ENCODE data around the gene HABP4. TPM values are rescaled to one million over a fixed set of nuclear protein-coding genes. Genes with fewer than 3 reads are reported as not detected.

The HABP4 gene
- total RNA-seq, 1 experiment from 2014 or later = 21.0 TPM

GRCh38 chr9:96524045-96524444 is 74.1 kb downstream of the HABP4 start:
- no TSS peak for BruUV-seq (replicated peaks)
- DNase-seq (ENCODE audit: low read depth, low spot score) (no peak), ATAC-seq (no peak)
- Histone ChIP-seq H3K36me3 (ENCODE audit: control insufficient read depth in 1 of 2, insufficient read depth in 2 of 2, low read length in 2 of 2) (peaks cover 0 to 2% of the 10 kb centered on the region in 2 experiments; a peak in 2 of 4 replicates), H2AFZ (ENCODE audit: low read depth, low read length, poor library complexity, severe bottlenecking) (no peak overlapping the region), H3K4me2 (ENCODE audit: low read length) (no peak overlapping the region), H3K4me3 (replicated peaks in 1 of 2; ENCODE audit: low read depth in 1 of 2, low read length in 2 of 2) (no peak overlapping the region), H3K27ac (ENCODE audit: low read depth, low read length) (no peak overlapping the region), H3K9me2 (ENCODE audit: insufficient read depth) (no peaks in the 10 kb centered on the region), H3K9me3 (ENCODE audit: control insufficient read depth in 1 of 2, insufficient read depth in 1 of 2, low read depth in 1 of 2, low read length in 2 of 2) (no peaks in the 10 kb centered on the region), H4K20me1 (ENCODE audit: insufficient read depth) (no peaks in the 10 kb centered on the region), H3K4me1 (ENCODE audit: control insufficient read depth in 1 of 2, insufficient read depth in 2 of 2, low read length in 2 of 2) (no peaks in the 10 kb centered on the region), H3K27me3 (ENCODE audit: insufficient read depth, low read length) (no peaks in the 10 kb centered on the region), H3K9ac (ENCODE audit: low read length) (no peak overlapping the region), H3K79me2 (ENCODE audit: insufficient read depth, low read length) (no peaks in the 10 kb centered on the region)
- CTCF ChIA-PET = no interaction called here
- POLR2A ChIA-PET = no interaction called here
- intact Hi-C loops (cut with micrococcal nuclease) = no loop called here
- RAD21 ChIA-PET (ENCODE audit: low non-redundant PET in 1 of 2, low total read pairs in 2 of 2, uncharacterized antibody in 2 of 2, unreplicated experiment in 2 of 2) = no interaction called here
- TF ChIP-seq CBX3 (IDR thresholded peaks at IDR 0.05; ENCODE audit: low read depth) (no peak), JUND (IDR thresholded peaks at IDR 0.05) (no peak), SP1 (IDR thresholded peaks at IDR 0.05; ENCODE audit: low read depth) (no peak)

DNA sequence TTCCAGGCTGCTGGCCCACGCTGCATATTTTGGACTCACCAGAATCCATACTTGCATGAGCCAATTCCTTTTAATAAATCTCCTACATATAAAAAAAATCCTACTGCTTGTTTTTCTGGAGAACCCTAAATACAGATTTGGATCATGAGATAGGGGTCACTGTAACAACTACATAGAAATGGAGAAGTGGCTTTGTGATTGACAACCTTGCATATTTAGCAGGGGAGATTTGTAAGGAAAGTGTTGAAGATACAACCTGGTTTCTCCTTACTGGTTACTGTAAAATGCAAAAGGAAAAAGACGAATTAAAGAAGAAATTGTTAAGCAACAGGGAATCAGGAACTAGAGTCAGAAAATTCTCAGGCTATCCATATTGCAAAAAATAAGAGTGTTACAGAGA is 74.8 kb downstream of the HABP4 start:
- TF ChIP-seq RAD21 (IDR thresholded peaks at IDR 0.05; ENCODE audit: low read depth) = no peak
- no peak for TF ChIP-seq SIN3A (IDR thresholded peaks at IDR 0.05; ENCODE audit: low read depth)
- no peak for TF ChIP-seq EGR1 (IDR thresholded peaks at IDR 0.05; ENCODE audit: low read depth)
- TF ChIP-seq, protein P1, sequence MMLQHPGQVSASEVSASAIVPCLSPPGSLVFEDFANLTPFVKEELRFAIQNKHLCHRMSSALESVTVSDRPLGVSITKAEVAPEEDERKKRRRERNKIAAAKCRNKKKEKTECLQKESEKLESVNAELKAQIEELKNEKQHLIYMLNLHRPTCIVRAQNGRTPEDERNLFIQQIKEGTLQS (IDR thresholded peaks at IDR 0.05) = no peak
- TF ChIP-seq ELF1 (IDR thresholded peaks at IDR 0.05; ENCODE audit: borderline replicate concordance, low read depth) = no peak
- no peak for TF ChIP-seq SP1 (IDR thresholded peaks at IDR 0.05; ENCODE audit: low read depth)
- TF ChIP-seq REST (IDR thresholded peaks at IDR 0.05; ENCODE audit: low read depth) = no peak
- TF ChIP-seq, protein P2, sequence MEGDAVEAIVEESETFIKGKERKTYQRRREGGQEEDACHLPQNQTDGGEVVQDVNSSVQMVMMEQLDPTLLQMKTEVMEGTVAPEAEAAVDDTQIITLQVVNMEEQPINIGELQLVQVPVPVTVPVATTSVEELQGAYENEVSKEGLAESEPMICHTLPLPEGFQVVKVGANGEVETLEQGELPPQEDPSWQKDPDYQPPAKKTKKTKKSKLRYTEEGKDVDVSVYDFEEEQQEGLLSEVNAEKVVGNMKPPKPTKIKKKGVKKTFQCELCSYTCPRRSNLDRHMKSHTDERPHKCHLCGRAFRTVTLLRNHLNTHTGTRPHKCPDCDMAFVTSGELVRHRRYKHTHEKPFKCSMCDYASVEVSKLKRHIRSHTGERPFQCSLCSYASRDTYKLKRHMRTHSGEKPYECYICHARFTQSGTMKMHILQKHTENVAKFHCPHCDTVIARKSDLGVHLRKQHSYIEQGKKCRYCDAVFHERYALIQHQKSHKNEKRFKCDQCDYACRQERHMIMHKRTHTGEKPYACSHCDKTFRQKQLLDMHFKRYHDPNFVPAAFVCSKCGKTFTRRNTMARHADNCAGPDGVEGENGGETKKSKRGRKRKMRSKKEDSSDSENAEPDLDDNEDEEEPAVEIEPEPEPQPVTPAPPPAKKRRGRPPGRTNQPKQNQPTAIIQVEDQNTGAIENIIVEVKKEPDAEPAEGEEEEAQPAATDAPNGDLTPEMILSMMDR (IDR thresholded peaks at IDR 0.05 in 2 of 3, conservative IDR thresholded peaks at IDR 0.05 in 1 of 3; ENCODE audit: borderline replicate concordance in 1 of 3, insufficient read depth in 1 of 3, low read depth in 2 of 3, low read length in 2 of 3) = no peak
- TF ChIP-seq FOSL1 (IDR thresholded peaks at IDR 0.05; ENCODE audit: low read depth) = no peak
- RAD21 ChIA-PET (ENCODE audit: low non-redundant PET in 1 of 2, low total read pairs in 2 of 2, uncharacterized antibody in 2 of 2, unreplicated experiment in 2 of 2) = no interaction called here
- Histone ChIP-seq H3K4me3 (replicated peaks in 1 of 2; ENCODE audit: low read depth in 1 of 2, low read length in 2 of 2) (no peak overlapping the region), H2AFZ (ENCODE audit: low read depth, low read length, poor library complexity, severe bottlenecking) (no peak overlapping the region), H4K20me1 (ENCODE audit: insufficient read depth) (no peaks in the 10 kb centered on the region), H3K4me1 (ENCODE audit: control insufficient read depth in 1 of 2, insufficient read depth in 2 of 2, low read length in 2 of 2) (no peaks in the 10 kb centered on the region), H3K4me2 (ENCODE audit: low read length) (no peak overlapping the region), H3K36me3 (ENCODE audit: control insufficient read depth in 1 of 2, insufficient read depth in 2 of 2, low read length in 2 of 2) (peaks cover 0 to 2% of the 10 kb centered on the region in 2 experiments; a peak in 2 of 4 replicates), H3K9me3 (ENCODE audit: control insufficient read depth in 1 of 2, insufficient read depth in 1 of 2, low read depth in 1 of 2, low read length in 2 of 2) (no peaks in the 10 kb centered on the region), H3K79me2 (ENCODE audit: insufficient read depth, low read length) (no peaks in the 10 kb centered on the region), H3K9me2 (ENCODE audit: insufficient read depth) (no peaks in the 10 kb centered on the region), H3K27me3 (ENCODE audit: insufficient read depth, low read length) (no peaks in the 10 kb centered on the region), H3K9ac (ENCODE audit: low read length) (no peak overlapping the region), H3K27ac (ENCODE audit: low read depth, low read length) (no peak overlapping the region)
- ATAC-seq (no peak), DNase-seq (ENCODE audit: low read depth, low spot score) (no peak)
- CTCF ChIA-PET = no interaction called here
- no TSS peak for BruUV-seq (replicated peaks)
- intact Hi-C loops (cut with micrococcal nuclease) = no loop called here
- POLR2A ChIA-PET = no interaction called here

Data from HCT116 (cell line).